ENCODE results near the gene ADARB2.
"Not testable (repeated sequence)": the region's sequence is repeated elsewhere in the genome, so short reads cannot be mapped to it uniquely, and the experiment has no call there.

DNA sequence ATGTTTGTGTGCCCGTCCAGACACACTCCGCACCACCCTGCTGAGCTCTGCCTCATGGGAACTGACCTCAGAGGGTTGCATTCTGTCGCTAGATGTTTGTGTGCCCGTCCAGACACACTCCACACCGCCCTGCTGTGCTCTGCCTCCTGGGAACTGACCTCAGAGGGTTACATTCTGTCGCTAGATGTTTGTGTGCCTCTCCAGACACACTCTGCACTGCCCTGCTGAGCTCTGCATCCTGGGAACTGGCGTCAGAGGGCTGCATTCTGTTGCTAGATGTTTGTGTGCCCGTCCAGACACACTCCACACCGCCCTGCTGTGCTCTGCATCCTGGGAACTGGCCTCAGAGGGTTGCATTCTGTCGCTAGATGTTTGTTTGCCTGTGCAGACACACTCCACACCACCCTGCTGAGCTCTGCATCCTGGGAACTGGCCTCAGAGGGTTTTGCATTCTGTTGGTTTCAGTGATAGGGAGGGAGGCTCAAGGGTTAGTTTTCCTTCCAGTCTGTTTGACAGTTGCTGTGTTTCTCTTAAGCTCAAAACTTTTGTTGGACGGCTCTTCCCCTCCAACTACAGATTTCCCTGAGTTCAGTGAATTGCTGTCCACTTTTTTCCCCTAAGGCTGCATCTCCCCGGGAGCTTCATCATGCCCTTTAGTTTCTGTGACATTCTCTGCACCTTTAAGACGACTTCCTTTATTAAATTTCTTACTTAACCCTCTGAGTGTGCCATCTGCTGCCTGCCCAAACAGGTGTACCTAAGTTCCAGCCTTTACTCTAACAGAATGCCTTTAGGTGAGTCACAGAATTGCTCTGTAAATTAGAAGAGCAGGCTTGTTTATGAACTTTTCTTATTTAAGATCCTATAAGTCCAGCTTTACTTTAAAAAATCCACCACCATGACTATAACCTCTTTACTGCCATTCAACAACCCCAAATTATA, 119.7 kb downstream of the ADARB2 start:
- TF ChIP-seq, protein P1, sequence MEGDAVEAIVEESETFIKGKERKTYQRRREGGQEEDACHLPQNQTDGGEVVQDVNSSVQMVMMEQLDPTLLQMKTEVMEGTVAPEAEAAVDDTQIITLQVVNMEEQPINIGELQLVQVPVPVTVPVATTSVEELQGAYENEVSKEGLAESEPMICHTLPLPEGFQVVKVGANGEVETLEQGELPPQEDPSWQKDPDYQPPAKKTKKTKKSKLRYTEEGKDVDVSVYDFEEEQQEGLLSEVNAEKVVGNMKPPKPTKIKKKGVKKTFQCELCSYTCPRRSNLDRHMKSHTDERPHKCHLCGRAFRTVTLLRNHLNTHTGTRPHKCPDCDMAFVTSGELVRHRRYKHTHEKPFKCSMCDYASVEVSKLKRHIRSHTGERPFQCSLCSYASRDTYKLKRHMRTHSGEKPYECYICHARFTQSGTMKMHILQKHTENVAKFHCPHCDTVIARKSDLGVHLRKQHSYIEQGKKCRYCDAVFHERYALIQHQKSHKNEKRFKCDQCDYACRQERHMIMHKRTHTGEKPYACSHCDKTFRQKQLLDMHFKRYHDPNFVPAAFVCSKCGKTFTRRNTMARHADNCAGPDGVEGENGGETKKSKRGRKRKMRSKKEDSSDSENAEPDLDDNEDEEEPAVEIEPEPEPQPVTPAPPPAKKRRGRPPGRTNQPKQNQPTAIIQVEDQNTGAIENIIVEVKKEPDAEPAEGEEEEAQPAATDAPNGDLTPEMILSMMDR (IDR thresholded peaks at IDR 0.05): not testable (repeated sequence)
- not testable (repeated sequence) for TF ChIP-seq ZFX (IDR thresholded peaks at IDR 0.05; ENCODE audit: borderline replicate concordance)
